ENCODE results near the gene VSIG8. TPM values are rescaled to one million over a fixed set of nuclear protein-coding genes. Genes with fewer than 3 reads are reported as not detected.

The VSIG8 gene
- total RNA-seq, 2 donors from 2014 or later: not detected

DNA sequence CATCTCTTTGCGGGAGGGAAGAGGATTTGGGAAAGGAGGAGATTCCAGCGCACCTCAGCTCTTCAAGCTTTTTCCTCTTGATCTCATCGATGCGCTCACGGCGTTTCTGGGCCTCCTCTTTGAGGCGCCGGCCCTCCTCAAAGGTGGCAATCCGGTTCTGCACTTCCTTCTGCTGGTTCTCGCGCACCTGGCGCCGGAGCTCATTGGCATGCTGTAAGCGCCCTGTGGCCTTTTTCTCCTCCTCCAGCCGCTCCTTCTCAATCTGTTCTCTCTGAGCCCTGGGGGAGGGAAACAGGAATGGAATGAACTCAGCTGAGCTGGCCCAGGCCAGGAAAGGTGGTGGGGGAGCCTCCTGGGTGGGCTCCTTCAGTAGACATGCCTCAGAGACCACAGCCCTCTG, 10.4 kb upstream of the VSIG8 start:
- WGBS, 2 experiments (ENCODE audit: insufficient coverage in 1 of 2, insufficient read length in 1 of 2): 92 to 95% methylated on average over 8 to 15 of the region's 15 CpGs
- H3K27ac ChIP-seq (ENCODE audit: low read depth, low read length): no peak overlapping the region
- H3K9ac ChIP-seq (ENCODE audit: extremely low read depth, low read length, poor library complexity, severe bottlenecking): no peak overlapping the region
- no peaks in the 10 kb centered on the region for H3K27me3 ChIP-seq (ENCODE audit: control insufficient read depth, insufficient read depth, low read length, poor library complexity, severe bottlenecking)
- peaks cover 17% of the 10 kb centered on the region for H3K4me1 Mint-ChIP-seq
- H3K36me3 ChIP-seq (ENCODE audit: control insufficient read depth, insufficient read depth, low read length): no peaks in the 10 kb centered on the region
- no peak overlapping the region for H3K4me3 Mint-ChIP-seq
- H3K27ac Mint-ChIP-seq: no peak overlapping the region
- TF ChIP-seq, protein P1, sequence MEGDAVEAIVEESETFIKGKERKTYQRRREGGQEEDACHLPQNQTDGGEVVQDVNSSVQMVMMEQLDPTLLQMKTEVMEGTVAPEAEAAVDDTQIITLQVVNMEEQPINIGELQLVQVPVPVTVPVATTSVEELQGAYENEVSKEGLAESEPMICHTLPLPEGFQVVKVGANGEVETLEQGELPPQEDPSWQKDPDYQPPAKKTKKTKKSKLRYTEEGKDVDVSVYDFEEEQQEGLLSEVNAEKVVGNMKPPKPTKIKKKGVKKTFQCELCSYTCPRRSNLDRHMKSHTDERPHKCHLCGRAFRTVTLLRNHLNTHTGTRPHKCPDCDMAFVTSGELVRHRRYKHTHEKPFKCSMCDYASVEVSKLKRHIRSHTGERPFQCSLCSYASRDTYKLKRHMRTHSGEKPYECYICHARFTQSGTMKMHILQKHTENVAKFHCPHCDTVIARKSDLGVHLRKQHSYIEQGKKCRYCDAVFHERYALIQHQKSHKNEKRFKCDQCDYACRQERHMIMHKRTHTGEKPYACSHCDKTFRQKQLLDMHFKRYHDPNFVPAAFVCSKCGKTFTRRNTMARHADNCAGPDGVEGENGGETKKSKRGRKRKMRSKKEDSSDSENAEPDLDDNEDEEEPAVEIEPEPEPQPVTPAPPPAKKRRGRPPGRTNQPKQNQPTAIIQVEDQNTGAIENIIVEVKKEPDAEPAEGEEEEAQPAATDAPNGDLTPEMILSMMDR (conservative IDR thresholded peaks at IDR 0.05): no peak
- no peaks in the 10 kb centered on the region for H3K9me3 Mint-ChIP-seq
- H3K4me3 ChIP-seq (ENCODE audit: low read length): no peak overlapping the region
- H3K36me3 Mint-ChIP-seq (ENCODE audit: low read depth): no peaks in the 10 kb centered on the region
- DNase-seq: no peak
- peaks cover 4% of the 10 kb centered on the region for H3K4me1 ChIP-seq (ENCODE audit: control insufficient read depth, insufficient read depth, low read length)
- H3K9me3 ChIP-seq (ENCODE audit: control insufficient read depth, low read length): no peaks in the 10 kb centered on the region
- H3K27me3 Mint-ChIP-seq (ENCODE audit: insufficient read depth): peaks cover 31% of the 10 kb centered on the region

DNA sequence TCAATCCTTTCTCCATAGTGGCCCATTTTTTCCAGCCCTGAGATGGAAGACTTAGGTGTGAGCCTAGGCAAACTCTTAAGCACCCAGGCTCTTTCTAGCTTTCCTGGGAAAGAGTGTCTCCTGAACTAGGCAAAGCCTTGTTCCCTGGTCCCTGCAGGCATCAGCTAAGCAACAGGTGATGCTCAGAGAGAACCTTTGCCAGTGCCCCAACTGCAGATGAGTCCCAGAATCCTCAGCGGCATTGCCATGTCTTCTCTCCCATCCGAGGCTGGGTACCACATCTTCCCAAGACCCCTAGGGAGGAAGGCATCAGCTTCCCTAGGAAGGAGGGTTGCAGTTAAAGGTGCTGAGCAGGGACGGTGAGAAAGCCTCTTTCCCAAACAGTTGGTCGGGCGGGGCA, 8.2 kb upstream of the VSIG8 start:
- H3K27ac ChIP-seq (ENCODE audit: low read depth, low read length): no peak overlapping the region
- Mint-ChIP-seq H3K9me3 (no peaks in the 10 kb centered on the region), H3K27me3 (ENCODE audit: insufficient read depth) (peaks cover 22% of the 10 kb centered on the region), H3K4me1 (peaks cover 24% of the 10 kb centered on the region), H3K36me3 (ENCODE audit: low read depth) (no peaks in the 10 kb centered on the region), H3K27ac (no peak overlapping the region), H3K4me3 (no peak overlapping the region)
- no peak overlapping the region for H3K9ac ChIP-seq (ENCODE audit: extremely low read depth, low read length, poor library complexity, severe bottlenecking)
- no peak for DNase-seq
- H3K4me3 ChIP-seq (ENCODE audit: low read length): no peak overlapping the region
- TF ChIP-seq, protein P1 (conservative IDR thresholded peaks at IDR 0.05): no peak
- H3K27me3 ChIP-seq (ENCODE audit: control insufficient read depth, insufficient read depth, low read length, poor library complexity, severe bottlenecking): no peaks in the 10 kb centered on the region
- H3K36me3 ChIP-seq (ENCODE audit: control insufficient read depth, insufficient read depth, low read length): no peaks in the 10 kb centered on the region
- H3K9me3 ChIP-seq (ENCODE audit: control insufficient read depth, low read length): no peaks in the 10 kb centered on the region
- peaks cover 11% of the 10 kb centered on the region for H3K4me1 ChIP-seq (ENCODE audit: control insufficient read depth, insufficient read depth, low read length)
- WGBS, 2 experiments (ENCODE audit: insufficient coverage in 1 of 2, insufficient read length in 1 of 2): 80 to 93% methylated on average over 4 to 5 of the region's 5 CpGs

DNA sequence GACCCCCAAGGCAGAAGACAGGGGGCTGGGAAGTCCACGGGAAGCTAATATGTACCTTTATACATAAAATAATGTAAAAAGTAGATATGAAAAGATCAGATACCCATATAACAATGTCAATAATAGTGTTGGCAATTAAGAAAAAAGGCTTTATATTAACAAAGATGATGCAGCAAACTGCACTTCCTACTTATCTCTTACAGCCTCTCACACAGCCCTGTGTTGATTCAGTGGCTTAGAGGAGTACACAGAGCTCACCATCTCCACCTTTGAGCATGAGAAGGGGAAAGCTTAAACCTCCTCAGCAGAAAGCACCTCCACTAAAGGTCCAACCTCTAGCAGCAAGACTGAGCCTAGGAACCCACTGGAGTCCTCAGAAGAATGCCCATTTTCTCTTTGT, 7.2 kb upstream of the VSIG8 start:
- Mint-ChIP-seq H3K27me3 (ENCODE audit: insufficient read depth) (peaks cover 22% of the 10 kb centered on the region), H3K4me1 (peaks cover 24% of the 10 kb centered on the region), H3K4me3 (no peak overlapping the region), H3K36me3 (ENCODE audit: low read depth) (no peaks in the 10 kb centered on the region), H3K27ac (peak overlapping the region; percentile 4), H3K9me3 (no peaks in the 10 kb centered on the region)
- no peaks in the 10 kb centered on the region for H3K36me3 ChIP-seq (ENCODE audit: control insufficient read depth, insufficient read depth, low read length)
- H3K27ac ChIP-seq (ENCODE audit: low read depth, low read length): no peak overlapping the region
- peaks cover 11% of the 10 kb centered on the region for H3K4me1 ChIP-seq (ENCODE audit: control insufficient read depth, insufficient read depth, low read length)
- WGBS, 2 experiments (ENCODE audit: insufficient coverage in 1 of 2, insufficient read length in 1 of 2): no CpG with 5 or more reads among the region's 1 CpG
- H3K27me3 ChIP-seq (ENCODE audit: control insufficient read depth, insufficient read depth, low read length, poor library complexity, severe bottlenecking): no peaks in the 10 kb centered on the region
- H3K9ac ChIP-seq (ENCODE audit: extremely low read depth, low read length, poor library complexity, severe bottlenecking): no peak overlapping the region
- no peak overlapping the region for H3K4me3 ChIP-seq (ENCODE audit: low read length)
- DNase-seq: no peak
- TF ChIP-seq, protein P1 (conservative IDR thresholded peaks at IDR 0.05): no peak
- no peaks in the 10 kb centered on the region for H3K9me3 ChIP-seq (ENCODE audit: control insufficient read depth, low read length)
